Ecto neural progenitor cell (in vitro differentiated cells): ENCODE results near the gene PAEP.
A peak's percentile ranks its signal among the peaks of the same experiment; 100 is the strongest.

Experiments used
- DNase-seq: peaks from one replicate; pipeline ENCODE4 v3.0.0-alpha.2; 2018; ENCODE audit warnings: low spot score

PAEP gene

GRCh38 chr9:135600296-135600817, 38.8 kb downstream of the PAEP start:
- DNase-seq: no peak

- DNase-seq: no peak
These were observed 40.4 kb downstream of the PAEP start for GRCh38 chr9:135601988-135602387.

- DNase-seq: peak; percentile 59
These were observed 41.4 kb downstream of the PAEP start for GRCh38 chr9:135602789-135603481.

- no peak for DNase-seq
These were observed 43.1 kb downstream of the PAEP start for GRCh38 chr9:135604437-135605237.

- DNase-seq: peak; percentile 41
These were observed 43.8 kb downstream of the PAEP start for GRCh38 chr9:135605238-135605781.

GRCh38 chr9:135606885-135607259, 45.3 kb downstream of the PAEP start:
- no peak for DNase-seq

- peak; percentile 44 for DNase-seq
These were observed 46.1 kb downstream of the PAEP start for GRCh38 chr9:135607401-135608293.

- DNase-seq: peak; percentile 34
These were observed 46.9 kb downstream of the PAEP start for GRCh38 chr9:135608294-135608998.

GRCh38 chr9:135608999-135609317, 47.4 kb downstream of the PAEP start:
- no peak for DNase-seq

- DNase-seq: peak; percentile 31
These were observed 47.9 kb downstream of the PAEP start for GRCh38 chr9:135609366-135609955.

- peak; percentile 30 for DNase-seq
These were observed 49.0 kb downstream of the PAEP start for GRCh38 chr9:135610290-135611141.

GRCh38 chr9:135611142-135611874, 49.8 kb downstream of the PAEP start:
- DNase-seq: peak; percentile 34

GRCh38 chr9:135611875-135612209, 50.3 kb downstream of the PAEP start:
- no peak for DNase-seq

GRCh38 chr9:135612437-135612836, 50.9 kb downstream of the PAEP start:
- no peak for DNase-seq

- peak; percentile 44 for DNase-seq
These were observed 51.7 kb downstream of the PAEP start for GRCh38 chr9:135612981-135613910.

- DNase-seq: peak; percentile 46
These were observed 52.6 kb downstream of the PAEP start for GRCh38 chr9:135613946-135614805.
